Right lobe of liver (tissue), 6 donors: ENCODE results near the gene CPE. TPM values are rescaled to one million over a fixed set of nuclear protein-coding genes. Genes with fewer than 3 reads are reported as not detected.

Experiments used
- ATAC-seq, 4 donors: fragments of 200-7000 bp; cut with Tn5 transposase; one replicate each; pipeline ENCODE4 v1.9.1; 2020; ENCODE audit warnings: mild to moderate bottlenecking in 4 of 4, moderate library complexity in 4 of 4
- DNase-seq, 3 donors: peaks; one replicate each; pipeline ENCODE4 v3.0.0-alpha.2; 2020
- H3K27ac ChIP-seq, 3 donors: fragments of 200-600 bp; one replicate each; pipeline ENCODE4 v1.8.0; 2022
- H3K27me3 ChIP-seq, 2 donors: fragments of 200-600 bp; one replicate each; pipeline ENCODE4 v1.8.0; 2022
- H3K36me3 ChIP-seq, 4 donors: fragments of 200-600 bp; sonication (generic) in 1 of 4; one replicate each; pipeline versions ENCODE4 v1.5.1 to v1.8.0; 2017 to 2022; ENCODE audit warnings: control low read depth in 1 of 4
- H3K4me1 ChIP-seq, 4 donors: fragments of 200-600 bp; sonication (generic) in 1 of 4; one replicate each; pipeline versions ENCODE4 v1.5.1 to v1.8.0; 2017 to 2022; ENCODE audit warnings: control low read depth in 1 of 4
- H3K4me3 ChIP-seq, 3 donors: fragments of 200-600 bp; one replicate each; pipeline ENCODE4 v1.8.0; 2022
- H3K9me3 ChIP-seq, 4 donors: fragments of 200-600 bp; sonication (generic) in 1 of 4; one replicate each; pipeline versions ENCODE4 v1.5.1 to v1.8.0; 2017 to 2022; ENCODE audit warnings: control low read depth in 1 of 4
- POLR2A ChIP-seq: fragments of 450-650 bp; IDR thresholded peaks from one replicate; pipeline ENCODE4 v1.6.1; 2017; ENCODE audit warnings: antibody characterized with exemption, mild to moderate bottlenecking
- WGBS: methylation state at CpG from one replicate; pipeline ENCODE4 v1.1.6; 2018; ENCODE audit warnings: low coverage, low lambda C conversion rate; ENCODE audit not compliant: insufficient coverage; ENCODE audit errors: missing lambda C conversion rate; 5-methylcytosine and 5-hydroxymethylcytosine counted together
- intact Hi-C, 2 donors: fragments of 100-400 bp; cut with DNase I; formaldehyde crosslinking; loops; one replicate each; pipeline versions ENCODE4 v1.11.2 to v1.14.1; 2022
- total RNA-seq, 6 experiments: library from RNA; depleted of rRNA in 2 of 6; stranded (reverse); fragments of >200 nt in 2 of 6; fragmentation: NEBNext Ultra II Directional in 3 of 6; extraction: Animal tissue kit (Norgen Biotek cat#: 25700) in 3 of 6; gene quantifications; one replicate each; pipeline versions ENCODE4 v1.1.0 to v1.2.4, GENCODE V29; 2016 to 2023
- TF ChIP-seq, protein P1 (sequence below), 4 donors: fragments of 200-600 bp in 3 of 4; fragments of 450-650 bp in 1 of 4; IDR thresholded peaks; one replicate each; pipeline versions ENCODE4 v1.5.1 to v1.8.0; 2016 to 2022; ENCODE audit warnings: antibody characterized with exemption in 4 of 4, mild to moderate bottlenecking in 2 of 4
- donor health status: DM: no; HTN: yes; CAD: no.
- donor health status: DM: no; HTN: no; CAD: no.
- donor health status: DM: no; HTN: no; CAD: no.
- donor health status: DM: no; HTN: yes; CAD: no.
- donor health status: DM: no; HTN: yes; CAD: no.

The CPE gene
- total RNA-seq, 6 experiments from 2014 or later: 4.2 to 17.3 (median 9.4) TPM

DNA sequence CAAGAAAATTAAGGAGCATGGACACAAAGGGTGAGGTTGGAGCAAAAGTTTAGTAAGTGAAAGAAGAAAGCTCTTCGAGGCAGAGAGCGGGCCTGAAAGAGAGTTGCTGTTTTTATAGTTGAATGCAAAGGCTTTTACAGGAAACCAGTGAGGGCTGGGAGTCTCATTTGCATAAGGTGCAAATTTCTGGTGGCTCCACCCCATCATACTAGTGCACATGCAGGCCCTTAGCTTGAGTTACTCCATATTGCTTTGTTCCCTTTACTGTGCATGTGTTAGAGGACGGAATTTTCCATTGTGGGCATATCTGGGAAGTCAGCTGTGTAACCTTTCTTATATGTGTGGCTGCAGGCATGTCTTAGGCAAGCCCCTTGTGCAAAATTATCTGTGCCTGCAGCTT is 48.0 kb downstream of the CPE start:
- Histone ChIP-seq H3K9me3 (no peaks in the 10 kb centered on the region), H3K27me3 (no peaks in the 10 kb centered on the region), H3K27ac (no peak overlapping the region), H3K36me3 (no peaks in the 10 kb centered on the region), H3K4me3 (no peak overlapping the region), H3K4me1 (no peaks in the 10 kb centered on the region)
- ATAC-seq (no peak), DNase-seq (no peak)
- 75% methylated on average over 3 of the region's 3 CpGs for WGBS
- TF ChIP-seq, protein P1, sequence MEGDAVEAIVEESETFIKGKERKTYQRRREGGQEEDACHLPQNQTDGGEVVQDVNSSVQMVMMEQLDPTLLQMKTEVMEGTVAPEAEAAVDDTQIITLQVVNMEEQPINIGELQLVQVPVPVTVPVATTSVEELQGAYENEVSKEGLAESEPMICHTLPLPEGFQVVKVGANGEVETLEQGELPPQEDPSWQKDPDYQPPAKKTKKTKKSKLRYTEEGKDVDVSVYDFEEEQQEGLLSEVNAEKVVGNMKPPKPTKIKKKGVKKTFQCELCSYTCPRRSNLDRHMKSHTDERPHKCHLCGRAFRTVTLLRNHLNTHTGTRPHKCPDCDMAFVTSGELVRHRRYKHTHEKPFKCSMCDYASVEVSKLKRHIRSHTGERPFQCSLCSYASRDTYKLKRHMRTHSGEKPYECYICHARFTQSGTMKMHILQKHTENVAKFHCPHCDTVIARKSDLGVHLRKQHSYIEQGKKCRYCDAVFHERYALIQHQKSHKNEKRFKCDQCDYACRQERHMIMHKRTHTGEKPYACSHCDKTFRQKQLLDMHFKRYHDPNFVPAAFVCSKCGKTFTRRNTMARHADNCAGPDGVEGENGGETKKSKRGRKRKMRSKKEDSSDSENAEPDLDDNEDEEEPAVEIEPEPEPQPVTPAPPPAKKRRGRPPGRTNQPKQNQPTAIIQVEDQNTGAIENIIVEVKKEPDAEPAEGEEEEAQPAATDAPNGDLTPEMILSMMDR (IDR thresholded peaks at IDR 0.05): no peak
- TF ChIP-seq POLR2A: no peak
- intact Hi-C loops: no loop called here

DNA sequence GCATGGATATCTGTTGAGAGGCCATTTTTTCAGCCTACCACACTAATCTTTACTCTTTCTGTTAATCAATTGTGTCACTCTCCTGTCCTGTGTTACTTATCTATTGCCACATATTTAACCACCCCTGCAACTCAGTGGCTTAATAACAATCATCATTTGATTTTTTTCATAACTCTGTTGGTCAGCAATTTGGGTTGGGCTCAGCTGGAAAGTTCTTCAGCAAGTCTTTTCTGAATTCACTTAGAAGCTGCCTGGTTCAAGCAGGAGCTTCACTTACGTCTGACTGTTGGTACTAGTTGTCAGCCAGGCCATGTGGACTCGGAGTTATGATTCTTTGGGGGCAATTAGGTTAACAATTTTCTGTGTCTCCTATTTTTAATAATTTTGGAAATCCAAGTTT is 50.1 kb downstream of the CPE start:
- TF ChIP-seq, protein P1 (IDR thresholded peaks at IDR 0.05): no peak
- no peak for TF ChIP-seq POLR2A
- Histone ChIP-seq H3K4me1 (no peaks in the 10 kb centered on the region), H3K9me3 (no peaks in the 10 kb centered on the region), H3K4me3 (no peak overlapping the region), H3K27me3 (no peaks in the 10 kb centered on the region), H3K27ac (no peak overlapping the region), H3K36me3 (no peaks in the 10 kb centered on the region)
- intact Hi-C loops: no loop called here
- 94% methylated on average over 2 of the region's 2 CpGs for WGBS
- DNase-seq (no peak), ATAC-seq (no peak)

DNA sequence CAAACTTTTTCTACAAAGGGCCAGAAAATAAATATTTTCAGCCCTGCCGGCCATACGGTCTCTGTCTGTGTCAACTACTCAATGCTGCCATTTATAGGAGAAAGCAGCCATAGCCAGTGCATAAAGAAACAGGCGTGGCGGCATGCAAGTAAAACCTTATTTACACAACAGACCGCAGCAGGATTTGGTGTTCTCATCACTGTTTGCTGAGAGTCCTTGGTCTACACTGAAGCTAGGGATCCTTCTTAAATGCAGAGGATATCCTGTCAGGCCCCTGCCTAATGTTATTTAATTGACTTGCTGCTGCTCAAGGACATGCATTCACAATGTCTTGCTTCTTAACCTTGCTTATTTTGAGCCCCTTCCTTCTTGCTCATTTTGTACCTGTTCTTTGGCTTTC is 54.7 kb downstream of the CPE start:
- no peaks in the 10 kb centered on the region for H3K9me3 ChIP-seq
- no peak overlapping the region for H3K4me3 ChIP-seq
- intact Hi-C loops: no loop called here
- no peak for DNase-seq
- H3K4me1 ChIP-seq: no peaks in the 10 kb centered on the region
- 89% methylated on average over 5 of the region's 5 CpGs for WGBS
- TF ChIP-seq, protein P1 (IDR thresholded peaks at IDR 0.05): no peak
- TF ChIP-seq POLR2A: no peak
- H3K36me3 ChIP-seq: no peaks in the 10 kb centered on the region
- no peak for ATAC-seq
- H3K27ac ChIP-seq: no peak overlapping the region
- no peaks in the 10 kb centered on the region for H3K27me3 ChIP-seq

DNA sequence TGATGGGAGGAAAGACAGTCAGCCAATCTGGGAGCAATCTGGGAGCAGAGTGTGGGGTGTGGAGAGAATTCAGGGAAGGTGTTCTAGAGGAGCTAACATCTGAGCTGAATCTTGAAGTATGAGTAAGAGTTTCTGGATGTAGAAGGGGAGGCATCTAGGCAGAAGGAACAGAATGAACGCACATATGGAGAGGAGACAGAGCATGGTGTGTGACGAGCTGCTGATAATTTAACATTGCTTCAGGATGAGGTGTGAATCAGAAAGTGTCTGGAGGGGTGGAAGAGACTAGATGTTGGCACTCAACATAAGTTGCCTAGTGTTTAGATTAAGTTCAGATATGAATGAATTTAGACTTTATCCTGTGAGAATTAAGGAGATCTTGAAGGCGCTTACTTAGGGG is 58.9 kb downstream of the CPE start:
- ATAC-seq (no peak), DNase-seq (no peak)
- Histone ChIP-seq H3K4me1 (no peaks in the 10 kb centered on the region), H3K9me3 (no peaks in the 10 kb centered on the region), H3K4me3 (no peak overlapping the region), H3K36me3 (no peaks in the 10 kb centered on the region), H3K27ac (no peak overlapping the region), H3K27me3 (no peaks in the 10 kb centered on the region)
- 61% methylated on average over 2 of the region's 3 CpGs for WGBS
- TF ChIP-seq POLR2A: no peak
- TF ChIP-seq, protein P1 (IDR thresholded peaks at IDR 0.05): no peak
- intact Hi-C loops: no loop called here

DNA sequence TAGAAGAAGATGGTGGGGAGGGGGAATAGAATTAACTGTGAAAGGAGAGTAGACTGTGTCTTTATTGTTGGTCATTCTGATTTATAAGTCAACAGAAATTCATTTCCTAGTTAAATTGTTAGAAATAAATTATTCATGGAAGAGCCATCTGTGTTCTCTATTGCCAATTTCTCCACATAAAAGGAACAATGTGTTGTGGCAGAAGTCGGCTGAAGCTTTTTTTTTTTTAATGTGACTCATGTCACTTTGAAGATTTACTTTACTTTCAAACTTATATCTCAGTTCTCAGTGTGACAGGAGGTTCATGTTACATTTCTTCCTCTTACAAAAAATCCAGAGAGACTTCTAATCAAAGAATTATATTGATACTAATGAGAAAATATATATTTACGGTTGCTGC is 60.5 kb downstream of the CPE start:
- intact Hi-C loops: no loop called here
- Histone ChIP-seq H3K27ac (no peak overlapping the region), H3K9me3 (no peaks in the 10 kb centered on the region), H3K4me1 (no peaks in the 10 kb centered on the region), H3K27me3 (no peaks in the 10 kb centered on the region), H3K36me3 (no peaks in the 10 kb centered on the region), H3K4me3 (no peak overlapping the region)
- 45% methylated on average over 2 of the region's 2 CpGs for WGBS
- DNase-seq: no peak
- ATAC-seq: no peak
- TF ChIP-seq, protein P1 (IDR thresholded peaks at IDR 0.05): no peak
- no peak for TF ChIP-seq POLR2A
